Left lung (tissue), 10 donors: ENCODE data around the gene RNF183. TPM values are rescaled to one million over a fixed set of nuclear protein-coding genes. Genes with fewer than 3 reads are reported as not detected.

Experiments
- ATAC-seq: fragments of 200-7000 bp; cut with Tn5 transposase; one replicate; pipeline ENCODE4 v1.9.1; 2020; ENCODE audit warnings: moderate library complexity
- DNase-seq, 4 donors: peaks; one replicate each; pipeline ENCODE4 v3.0.0-alpha.2; 2013 to 2020
- H3K27ac ChIP-seq, 2 donors: fragments of 200-600 bp; sonication (generic) in 1 of 2; one replicate each; pipeline versions ENCODE4 v1.5.0 to v1.8.0; 2020 to 2021
- H3K27me3 ChIP-seq, 2 donors: fragments of 200-600 bp; sonication (generic) in 1 of 2; one replicate each; pipeline versions ENCODE4 v1.5.0 to v1.8.0; 2020 to 2021
- H3K36me3 ChIP-seq, 2 donors: fragments of 200-600 bp; sonication (generic) in 1 of 2; one replicate each; pipeline versions ENCODE4 v1.5.0 to v1.8.0; 2020 to 2021
- H3K4me1 ChIP-seq, 2 donors: fragments of 200-600 bp; one replicate each; pipeline ENCODE4 v1.8.0; 2021
- H3K4me3 ChIP-seq, 2 donors: fragments of 200-600 bp; sonication (generic) in 1 of 2; one replicate each; pipeline versions ENCODE4 v1.5.0 to v1.8.0; 2020 to 2021; ENCODE audit warnings: mild to moderate bottlenecking in 1 of 2
- H3K9me3 ChIP-seq, 2 donors: fragments of 200-600 bp; sonication (generic) in 1 of 2; one replicate each; pipeline versions ENCODE4 v1.5.0 to v1.8.0; 2020 to 2021
- intact Hi-C, 2 donors: fragments of 100-400 bp; cut with DNase I; formaldehyde crosslinking; loops; one replicate each; pipeline versions ENCODE4 v1.11.2 to v1.14.2; 2022
- polyA plus RNA-seq, 6 donors: library from polyadenylated mRNA; unstranded; fragments of 120-200 nt; gene quantifications; one replicate each; pipeline ENCODE4 v1.2.1, GENCODE V29; 2013; ENCODE audit not compliant: insufficient read length in 6 of 6
- total RNA-seq, 2 donors: library from RNA; stranded (reverse); fragmentation: NEBNext Ultra II Directional; extraction: Animal tissue kit (Norgen Biotek cat#: 25700); gene quantifications; one replicate each; pipeline ENCODE4 v1.2.1, GENCODE V29; 2021
- TF ChIP-seq, protein P1 (sequence below), 2 donors: fragments of 200-600 bp; sonication (generic) in 1 of 2; IDR thresholded peaks; one replicate each; pipeline versions ENCODE4 v1.5.0 to v1.8.0; 2021; ENCODE audit warnings: antibody characterized with exemption in 2 of 2
- donor health status: DM: no; HTN: yes; CAD: no.
- donor health status: DM: no; HTN: no; CAD: no.

The RNF183 gene
- total and polyA plus RNA-seq, 8 donors, result 0.30 to 0.73 (median 0.49) TPM; not detected in 2

- Histone ChIP-seq H3K9me3 (no peaks in the 10 kb centered on the region), H3K4me1 (peaks cover 1 to 14% of the 10 kb centered on the region in 2 donors), H3K27me3 (no peaks in the 10 kb centered on the region), H3K27ac (no peak overlapping the region), H3K4me3 (no peak overlapping the region), H3K36me3 (peaks cover 10 to 96% of the 10 kb centered on the region in 2 donors)
- ATAC-seq (no peak), DNase-seq (no peak)
- TF ChIP-seq, protein P1, sequence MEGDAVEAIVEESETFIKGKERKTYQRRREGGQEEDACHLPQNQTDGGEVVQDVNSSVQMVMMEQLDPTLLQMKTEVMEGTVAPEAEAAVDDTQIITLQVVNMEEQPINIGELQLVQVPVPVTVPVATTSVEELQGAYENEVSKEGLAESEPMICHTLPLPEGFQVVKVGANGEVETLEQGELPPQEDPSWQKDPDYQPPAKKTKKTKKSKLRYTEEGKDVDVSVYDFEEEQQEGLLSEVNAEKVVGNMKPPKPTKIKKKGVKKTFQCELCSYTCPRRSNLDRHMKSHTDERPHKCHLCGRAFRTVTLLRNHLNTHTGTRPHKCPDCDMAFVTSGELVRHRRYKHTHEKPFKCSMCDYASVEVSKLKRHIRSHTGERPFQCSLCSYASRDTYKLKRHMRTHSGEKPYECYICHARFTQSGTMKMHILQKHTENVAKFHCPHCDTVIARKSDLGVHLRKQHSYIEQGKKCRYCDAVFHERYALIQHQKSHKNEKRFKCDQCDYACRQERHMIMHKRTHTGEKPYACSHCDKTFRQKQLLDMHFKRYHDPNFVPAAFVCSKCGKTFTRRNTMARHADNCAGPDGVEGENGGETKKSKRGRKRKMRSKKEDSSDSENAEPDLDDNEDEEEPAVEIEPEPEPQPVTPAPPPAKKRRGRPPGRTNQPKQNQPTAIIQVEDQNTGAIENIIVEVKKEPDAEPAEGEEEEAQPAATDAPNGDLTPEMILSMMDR (IDR thresholded peaks at IDR 0.05), result no peak
- intact Hi-C loops, result no loop called here
These were observed 21.8 kb downstream of the RNF183 start for GRCh38 chr9:113281356-113281755.

- peaks cover 5 to 28% of the 10 kb centered on the region in 2 donors for H3K4me1 ChIP-seq
These were observed 24.3 kb downstream of the RNF183 start for GRCh38 chr9:113278840-113279239.

GRCh38 chr9:113275157-113276131, 27.7 kb downstream of the RNF183 start, which contains the start of the genes CDC26 and PRPF4:
CDC26 (minus strand) TSS chr9:113275572; CDS start chr9:113272507, 3,065 bp downstream.
PRPF4 (plus strand) TSS chr9:113275658; CDS start chr9:113275744, 86 bp downstream.
- ATAC-seq (peak; percentile 96), DNase-seq (peak; percentile 97 to 98 (median 98))
- H3K9me3 ChIP-seq, result no peaks in the 10 kb centered on the region
- intact Hi-C loops, result no loop called here
- TF ChIP-seq, protein P1 (IDR thresholded peaks at IDR 0.05), result no peak
- peak within 1 kb of the TSS; percentile 76 to 78 for H3K4me3 ChIP-seq
- peaks cover 5 to 33% of the 10 kb centered on the region in 2 donors for H3K4me1 ChIP-seq
- no peaks in the 10 kb centered on the region for H3K27me3 ChIP-seq
- H3K36me3 ChIP-seq, result peaks cover 0 to 65% of the 10 kb centered on the region in 2 donors
- H3K27ac ChIP-seq, result peak within 1 kb of the TSS; percentile 90 to 92

More at GRCh38 chr9:113278840-113279239, 24.3 kb downstream of the RNF183 start:
- Histone ChIP-seq H3K4me3 (no peak overlapping the region), H3K36me3 (peaks cover 4 to 70% of the 10 kb centered on the region in 2 donors), H3K9me3 (no peaks in the 10 kb centered on the region), H3K27ac (no peak overlapping the region), H3K27me3 (no peaks in the 10 kb centered on the region)
- TF ChIP-seq, protein P1 (IDR thresholded peaks at IDR 0.05), result no peak
- ATAC-seq (no peak), DNase-seq (no peak)
- intact Hi-C loops, result no loop called here

GRCh38 chr9:113274474-113275156, 28.6 kb downstream of the RNF183 start:
- Histone ChIP-seq H3K4me1 (peaks cover 5 to 33% of the 10 kb centered on the region in 2 donors), H3K27ac (peak overlapping the region; percentile 90 to 92), H3K4me3 (peak overlapping the region; percentile 76 to 78), H3K9me3 (no peaks in the 10 kb centered on the region), H3K36me3 (peaks cover 0 to 65% of the 10 kb centered on the region in 2 donors), H3K27me3 (no peaks in the 10 kb centered on the region)
- DNase-seq (peak in 2 of 4 donors; percentile 32 to 62), ATAC-seq (peak; percentile 74)
- intact Hi-C loops, result no loop called here
- TF ChIP-seq, protein P1 (IDR thresholded peaks at IDR 0.05), result peak; percentile 62 to 65
